AG08396 (cell line): ENCODE measurements around the gene MYBBP1A.

ENCODE experiments used
- DNase-seq: peaks from one replicate; pipeline ENCODE4 v3.0.0; 2012; ENCODE audit warnings: low spot score, mixed read lengths

The MYBBP1A gene

GRCh38 chr17:4520060-4520893 lies 34.9 kb downstream of the MYBBP1A start:
- DNase-seq, result no peak

GRCh38 chr17:4519361-4519788 lies 35.8 kb downstream of the MYBBP1A start:
- DNase-seq, result no peak

- no peak for DNase-seq
Observed at GRCh38 chr17:4518901-4519300, 36.3 kb downstream of the MYBBP1A start.

- no peak for DNase-seq
Observed at GRCh38 chr17:4516735-4517134, 38.4 kb downstream of the MYBBP1A start.

GRCh38 chr17:4515501-4515900 lies 39.7 kb downstream of the MYBBP1A start:
- no peak for DNase-seq

- no peak for DNase-seq
Observed at GRCh38 chr17:4514779-4515178, 40.4 kb downstream of the MYBBP1A start.

GRCh38 chr17:4514206-4514605 lies 41.0 kb downstream of the MYBBP1A start:
- no peak for DNase-seq

- DNase-seq, result no peak
Observed at GRCh38 chr17:4513113-4514032, 41.8 kb downstream of the MYBBP1A start.

GRCh38 chr17:4512156-4513112 lies 42.8 kb downstream of the MYBBP1A start:
- no peak for DNase-seq

- DNase-seq, result no peak
Observed at GRCh38 chr17:4511199-4511932, 43.8 kb downstream of the MYBBP1A start.

- DNase-seq, result no peak
Observed at GRCh38 chr17:4510618-4510941, 44.6 kb downstream of the MYBBP1A start.

- no peak for DNase-seq
Observed at GRCh38 chr17:4509923-4510617, 45.1 kb downstream of the MYBBP1A start.

- no peak for DNase-seq
Observed at GRCh38 chr17:4509401-4509800, 45.8 kb downstream of the MYBBP1A start.

- no peak for DNase-seq
Observed at GRCh38 chr17:4508207-4508606, 47.0 kb downstream of the MYBBP1A start.

GRCh38 chr17:4507361-4508111 lies 47.6 kb downstream of the MYBBP1A start:
- no peak for DNase-seq

GRCh38 chr17:4506892-4507291 lies 48.3 kb downstream of the MYBBP1A start:
- no peak for DNase-seq

- no peak for DNase-seq
Observed at GRCh38 chr17:4506175-4506813, 48.9 kb downstream of the MYBBP1A start.

GRCh38 chr17:4505187-4505586 lies 50.0 kb downstream of the MYBBP1A start:
- DNase-seq, result no peak

- no peak for DNase-seq
Observed at GRCh38 chr17:4504188-4504587, 51.0 kb downstream of the MYBBP1A start.
